SK-N-MC (cell line): ENCODE results near the gene PXMP2.

ENCODE experiments used
- DNase-seq: peaks from one replicate; pipeline ENCODE4 v3.0.0-alpha.2; 2011; ENCODE audit warnings: low read depth, low spot score
- H3K27ac ChIP-seq: fragments of 200-600 bp; sonication (generic); 2 replicates; pipeline ENCODE4 v1.5.1; 2016; ENCODE audit warnings: mixed run types
- H3K36me3 ChIP-seq: fragments of 200-600 bp; sonication (generic); 2 replicates; pipeline ENCODE4 v1.6.1; 2017; ENCODE audit warnings: antibody characterized with exemption, low read length, mixed read lengths; ENCODE audit not compliant: insufficient read depth
- H3K4me3 ChIP-seq: fragments of 200-600 bp; sonication (generic); 2 replicates; pipeline ENCODE4 v1.5.1; 2016
- H3K9ac ChIP-seq: fragments of 200-600 bp; sonication (generic); 2 replicates; pipeline ENCODE4 v1.8.0; 2017; ENCODE audit warnings: mixed run types, mixed read lengths; ENCODE audit not compliant: insufficient read length
- H3K9me3 ChIP-seq: fragments of 200-600 bp; sonication (generic); 2 replicates; pipeline ENCODE4 v1.6.1; 2017; ENCODE audit warnings: low read depth, mild to moderate bottlenecking, antibody characterized with exemption, low read length, moderate library complexity, mixed read lengths
- EZH2 ChIP-seq: fragments of 200-600 bp; sonication (generic); IDR thresholded peaks from one replicate; pipeline ENCODE4 v1.6.1; 2017; ENCODE audit warnings: antibody characterized with exemption
- FOXP2 ChIP-seq: optimal IDR thresholded peaks from 2 replicates; pipeline ENCODE3; 2011; ENCODE audit warnings: mild to moderate bottlenecking, moderate library complexity; ENCODE audit not compliant: insufficient read depth; ENCODE audit errors: extremely low read length, control extremely low read depth
- POLR2AphosphoS5 ChIP-seq: IDR thresholded peaks from 2 replicates; pipeline ENCODE4 v1.6.1; 2012; ENCODE audit warnings: mild to moderate bottlenecking, low read depth, low read length, borderline replicate concordance

The PXMP2 gene

GRCh38 chr12:132665149-132665491 lies 22.3 kb upstream of the PXMP2 start:
- no peak overlapping the region for H3K9ac ChIP-seq
- no peak overlapping the region for H3K4me3 ChIP-seq
- no peak overlapping the region for H3K27ac ChIP-seq
- H3K36me3 ChIP-seq: peaks cover 97% of the 10 kb centered on the region
- TF ChIP-seq FOXP2: no peak
- TF ChIP-seq POLR2AphosphoS5: no peak
- TF ChIP-seq EZH2: no peak
- no peak for DNase-seq
- no peaks in the 10 kb centered on the region for H3K9me3 ChIP-seq

DNA sequence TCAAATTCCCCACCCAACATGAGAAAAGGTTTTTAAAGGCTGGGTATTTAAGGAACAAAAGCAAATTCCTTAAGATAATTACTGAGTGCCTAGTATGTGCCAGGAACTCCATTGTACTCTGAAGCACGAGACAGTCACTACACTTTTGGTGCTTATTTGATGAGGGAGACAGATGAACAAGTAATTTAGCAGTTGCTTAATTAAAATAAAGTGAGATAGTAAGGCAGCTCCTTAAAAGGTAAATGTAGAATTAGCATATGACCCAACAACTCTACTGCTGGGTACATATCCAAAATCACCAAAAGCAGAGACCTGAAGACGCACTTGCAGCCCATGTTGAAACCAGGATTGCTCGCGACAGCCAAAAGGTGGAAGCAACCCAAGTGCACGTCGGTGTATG lies 21.6 kb upstream of the PXMP2 start:
- no peak for TF ChIP-seq FOXP2
- TF ChIP-seq POLR2AphosphoS5: no peak
- no peak for TF ChIP-seq EZH2
- Histone ChIP-seq H3K9me3 (no peaks in the 10 kb centered on the region), H3K4me3 (no peak overlapping the region), H3K9ac (no peak overlapping the region), H3K27ac (no peak overlapping the region), H3K36me3 (peaks cover 93% of the 10 kb centered on the region)
- no peak for DNase-seq

- TF ChIP-seq POLR2AphosphoS5: no peak
- TF ChIP-seq FOXP2: no peak
- no peak for TF ChIP-seq EZH2
Measured at GRCh38 chr12:132668191-132669088, 18.9 kb upstream of the PXMP2 start.

GRCh38 chr12:132669166-132669879 lies 18.1 kb upstream of the PXMP2 start:
- no peak for DNase-seq
- Histone ChIP-seq H3K9me3 (no peaks in the 10 kb centered on the region), H3K4me3 (no peak overlapping the region), H3K27ac (no peak overlapping the region), H3K9ac (no peak overlapping the region), H3K36me3 (peaks cover 91% of the 10 kb centered on the region)
- TF ChIP-seq EZH2 (no peak), POLR2AphosphoS5 (no peak), FOXP2 (no peak)

More at GRCh38 chr12:132668191-132669088, 18.9 kb upstream of the PXMP2 start:
- Histone ChIP-seq H3K9ac (no peak overlapping the region), H3K9me3 (no peaks in the 10 kb centered on the region), H3K27ac (no peak overlapping the region), H3K36me3 (peaks cover 93% of the 10 kb centered on the region), H3K4me3 (no peak overlapping the region)
- DNase-seq: no peak

DNA sequence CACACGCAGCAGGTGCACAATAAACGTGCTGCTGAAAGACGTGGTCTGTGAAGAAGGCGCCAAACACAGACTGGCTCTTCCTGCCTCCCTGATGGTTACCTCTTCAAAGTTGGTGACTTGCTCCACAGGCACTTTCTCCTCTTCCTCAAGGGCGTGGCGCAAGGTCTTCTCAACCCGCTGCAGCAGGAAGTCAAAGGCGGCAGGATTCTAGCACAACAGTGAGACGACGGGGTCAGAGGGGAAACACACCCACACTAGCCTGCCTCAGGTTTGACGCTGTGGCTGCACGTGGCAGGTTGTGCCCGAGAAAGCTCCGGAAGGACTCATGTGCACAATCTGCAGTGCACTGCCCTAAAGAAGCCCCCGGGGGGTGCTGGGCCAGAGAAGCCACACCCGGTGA lies 15.3 kb upstream of the PXMP2 start:
- H3K9ac ChIP-seq: no peak overlapping the region
- DNase-seq: no peak
- H3K36me3 ChIP-seq: peaks cover 91% of the 10 kb centered on the region

GRCh38 chr12:132672678-132673077 lies 14.7 kb upstream of the PXMP2 start:
- no peak for DNase-seq
- Histone ChIP-seq H3K27ac (no peak overlapping the region), H3K9ac (no peak overlapping the region), H3K4me3 (no peak overlapping the region), H3K36me3 (peaks cover 92% of the 10 kb centered on the region), H3K9me3 (no peaks in the 10 kb centered on the region)
- TF ChIP-seq EZH2 (no peak), POLR2AphosphoS5 (no peak), FOXP2 (no peak)

More for the DNA sequence above, 15.3 kb upstream of the PXMP2 start:
- TF ChIP-seq POLR2AphosphoS5: no peak
- no peak for TF ChIP-seq FOXP2
- no peak for TF ChIP-seq EZH2
- H3K4me3 ChIP-seq: no peak overlapping the region
- H3K27ac ChIP-seq: no peak overlapping the region
- no peaks in the 10 kb centered on the region for H3K9me3 ChIP-seq

DNA sequence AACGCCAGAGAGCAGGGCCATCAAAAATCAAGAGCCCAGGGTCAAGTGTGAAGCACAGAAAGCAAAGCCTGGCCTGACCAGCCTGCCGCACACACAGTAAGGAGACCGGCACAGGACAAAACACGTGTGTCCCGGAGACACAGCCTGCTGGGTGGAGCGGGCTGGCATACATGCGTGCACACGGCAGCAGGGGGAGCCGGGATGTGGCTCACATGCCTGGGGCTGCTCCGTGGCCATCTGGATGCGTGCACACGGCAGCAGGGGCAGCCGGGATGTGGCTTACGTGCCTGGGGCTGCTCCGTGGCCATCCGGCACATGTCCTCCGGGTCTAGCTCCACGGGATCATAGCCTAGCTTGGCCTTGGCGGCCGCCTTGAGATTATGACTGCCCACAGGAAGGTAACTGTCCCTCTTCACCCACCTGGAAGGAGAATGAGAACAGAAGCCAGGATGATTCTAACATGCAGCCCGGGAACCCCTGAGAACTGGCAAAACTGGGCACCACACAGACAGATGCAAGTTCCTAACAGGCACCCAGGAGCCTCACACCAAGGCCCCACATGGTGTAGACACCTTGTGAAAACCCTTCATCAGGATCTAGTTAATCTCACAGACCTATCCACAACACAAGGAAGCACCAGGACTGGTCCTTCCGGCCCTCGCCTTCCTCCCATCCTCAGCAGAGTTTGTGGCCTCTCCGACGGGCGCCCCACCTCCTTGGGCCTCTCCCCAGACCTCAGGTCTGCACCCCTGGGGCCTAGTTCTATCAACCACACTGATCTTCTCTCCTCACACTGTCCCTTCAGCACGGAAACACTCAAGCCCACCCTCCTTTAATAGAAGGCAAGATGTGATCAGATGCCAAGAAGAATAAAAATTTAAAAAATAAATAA lies 13.9 kb upstream of the PXMP2 start:
- no peak overlapping the region for H3K4me3 ChIP-seq
- no peak for DNase-seq
- H3K9ac ChIP-seq: no peak overlapping the region
- peaks cover 90% of the 10 kb centered on the region for H3K36me3 ChIP-seq
- no peak for TF ChIP-seq EZH2
- no peak for TF ChIP-seq POLR2AphosphoS5
- TF ChIP-seq FOXP2: no peak
- no peaks in the 10 kb centered on the region for H3K9me3 ChIP-seq
- no peak overlapping the region for H3K27ac ChIP-seq
